SH-SY5Y (cell line): Measurements from ENCODE around the gene HAT1.

ENCODE experiments used
- GATA2 ChIP-seq: IDR thresholded peaks from 2 replicates; pipeline ENCODE4 v1.6.1; 2011; ENCODE audit warnings: mild to moderate bottlenecking, low read depth, low read length
- GATA3 ChIP-seq: IDR thresholded peaks from 2 replicates; pipeline ENCODE4 v1.6.1; 2011; ENCODE audit warnings: low read depth, mild to moderate bottlenecking, low read length, moderate library complexity

DNA sequence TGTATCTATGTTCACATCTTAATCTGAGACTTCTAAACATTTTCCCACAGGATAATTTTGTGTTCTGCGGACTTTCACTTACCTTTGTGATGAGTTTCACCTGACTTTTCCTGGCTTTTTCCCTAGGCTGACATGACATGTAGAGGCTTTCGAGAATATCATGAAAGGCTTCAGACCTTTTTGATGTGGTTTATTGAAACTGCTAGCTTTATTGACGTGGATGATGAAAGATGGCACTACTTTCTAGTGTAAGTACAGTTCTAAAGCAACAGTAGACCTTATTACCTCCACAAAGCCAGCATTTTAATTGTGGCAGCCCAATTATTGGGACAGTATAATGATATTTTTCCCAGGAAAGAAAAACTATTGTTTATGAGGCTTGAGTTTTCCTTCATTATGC lies 43.4 kb downstream of the HAT1 start:
- TF ChIP-seq GATA3 (no peak), GATA2 (no peak)
